ENCODE data around the gene ME1. TPM values are rescaled to one million over a fixed set of nuclear protein-coding genes. Genes with fewer than 3 reads are reported as not detected.

ME1 gene
- total and polyA plus RNA-seq, 2 of the 13 experiments (the other 11 are each of a cell fraction or from before 2014, with no cell fraction given), result not detected

GRCh38 chr6:83192871-83193746, 237.7 kb downstream of the ME1 start, which contains the start of the genes PGM3 and RWDD2A (continued):
- no peak; the same call in 1 of the 2 replicates for TF ChIP-seq FUBP1 (CRISPR knock-in tag; IDR thresholded peaks at IDR 0.05; ENCODE audit: borderline replicate concordance)
- peak; percentile 48 for TF ChIP-seq FOXA3 (CRISPR knock-in tag; IDR thresholded peaks at IDR 0.05)
- TF ChIP-seq POLR2AphosphoS5 (IDR thresholded peaks at IDR 0.05; ENCODE audit: low read depth, low read length), result peak; percentile 95
- TF ChIP-seq EHMT2 (IDR thresholded peaks at IDR 0.05; ENCODE audit: borderline replicate concordance, low read depth, low read length), result no peak
- peak; percentile 68; the same call in 1 of the 2 replicates for TF ChIP-seq ZFP90 (CRISPR knock-in tag; IDR thresholded peaks at IDR 0.05; ENCODE audit: borderline replicate concordance)
- TF ChIP-seq ZNF530 (CRISPR knock-in tag; IDR thresholded peaks at IDR 0.05; ENCODE audit: low read depth), result no peak
- TF ChIP-seq ZNF7 (CRISPR knock-in tag; IDR thresholded peaks at IDR 0.05), result no peak
- no peak for TF ChIP-seq ZHX2 (IDR thresholded peaks at IDR 0.05; ENCODE audit: low read depth)
- TF ChIP-seq ZHX2 (CRISPR knock-in tag; IDR thresholded peaks at IDR 0.05; ENCODE audit: borderline replicate concordance), result no peak
- no peak for TF ChIP-seq MIXL1 (CRISPR knock-in tag; IDR thresholded peaks at IDR 0.05)
- no peak for TF ChIP-seq ETS1 (CRISPR knock-in tag; IDR thresholded peaks at IDR 0.05)
- TF ChIP-seq NR2F1 (CRISPR knock-in tag; IDR thresholded peaks at IDR 0.05), result no peak
- no peak for TF ChIP-seq ZFP37 (CRISPR knock-in tag; IDR thresholded peaks at IDR 0.05; ENCODE audit: borderline replicate concordance)
- TF ChIP-seq KDM3A (CRISPR knock-in tag; IDR thresholded peaks at IDR 0.05; ENCODE audit: low read depth), result peak; percentile 58; the same call in 1 of the 2 replicates
- peak; percentile 71; the same call in 1 of the 2 replicates for TF ChIP-seq ZNF710 (CRISPR knock-in tag; IDR thresholded peaks at IDR 0.05; ENCODE audit: borderline replicate concordance)
- peak; percentile 94 for TF ChIP-seq MXD1 (CRISPR knock-in tag; IDR thresholded peaks at IDR 0.05)
- no peak for TF ChIP-seq MYNN (CRISPR knock-in tag; IDR thresholded peaks at IDR 0.05; ENCODE audit: low read depth)
